Measurements from ENCODE around the gene LCP2. TPM values are rescaled to one million over a fixed set of nuclear protein-coding genes. Genes with fewer than 3 reads are reported as not detected.

LCP2 gene
- total RNA-seq, 4 donors from 2014 or later = 4.6 to 6.5 (median 5.7) TPM

GRCh38 chr5:170235876-170236864 lies 61.4 kb downstream of the LCP2 start:
- H3K4me3 ChIP-seq (ENCODE audit: low read depth, poor library complexity, severe bottlenecking) = no peak overlapping the region
- DNase-seq (ENCODE audit: low spot score in 2 of 2) = no peak
- WGBS, 2 donors = 76 to 79% methylated on average over 3 of the region's 3 CpGs
- TF ChIP-seq CTCF (IDR thresholded peaks at IDR 0.05) = no peak
- TF ChIP-seq POLR2A (IDR thresholded peaks at IDR 0.05) = no peak
- intact Hi-C loops (cut with DNase I; ENCODE audit: low total_unique reads) = no loop called here

- intact Hi-C loops (cut with DNase I; ENCODE audit: low total_unique reads) = no loop called here
- WGBS, 2 donors = 93 to 98% methylated on average over 12 to 18 of the region's 18 CpGs
- no peak for DNase-seq (ENCODE audit: low spot score in 2 of 2)
- H3K4me3 ChIP-seq (ENCODE audit: low read depth, poor library complexity, severe bottlenecking) = no peak overlapping the region
- TF ChIP-seq POLR2A (IDR thresholded peaks at IDR 0.05) (no peak), CTCF (IDR thresholded peaks at IDR 0.05) (no peak)
Observed at GRCh38 chr5:170233358-170233892, 64.2 kb downstream of the LCP2 start.

GRCh38 chr5:170232786-170233185 lies 64.8 kb downstream of the LCP2 start, which contains the start of gene C5orf58:
Gene C5orf58, plus strand, starts transcription at chr5:170232985. Its CDS starts 1,992 bp downstream, at chr5:170234977.
- TF ChIP-seq POLR2A (IDR thresholded peaks at IDR 0.05) (no peak), CTCF (IDR thresholded peaks at IDR 0.05) (no peak)
- intact Hi-C loops (cut with DNase I; ENCODE audit: low total_unique reads) = no loop called here
- DNase-seq (ENCODE audit: low spot score in 2 of 2) = no peak
- WGBS, 2 donors = 94 to 96% methylated on average over 25 to 27 of the region's 27 CpGs
- no peak within 1 kb of the TSS for H3K4me3 ChIP-seq (ENCODE audit: low read depth, poor library complexity, severe bottlenecking)

- intact Hi-C loops (cut with DNase I; ENCODE audit: low total_unique reads) = no loop called here
- WGBS, 2 donors = 62 to 68% methylated on average over 6 of the region's 6 CpGs
- no peak for DNase-seq (ENCODE audit: low spot score in 2 of 2)
- TF ChIP-seq POLR2A (IDR thresholded peaks at IDR 0.05) (no peak), CTCF (IDR thresholded peaks at IDR 0.05) (no peak)
- no peak overlapping the region for H3K4me3 ChIP-seq (ENCODE audit: low read depth, poor library complexity, severe bottlenecking)
Observed at GRCh38 chr5:170228762-170229435, 68.7 kb downstream of the LCP2 start.

GRCh38 chr5:170226661-170227060 lies 70.9 kb downstream of the LCP2 start:
- intact Hi-C loops (cut with DNase I; ENCODE audit: low total_unique reads) = no loop called here
- TF ChIP-seq POLR2A (IDR thresholded peaks at IDR 0.05) = no peak
- TF ChIP-seq CTCF (IDR thresholded peaks at IDR 0.05) = no peak
- peak in 1 of 2 donors; percentile 47 for DNase-seq (ENCODE audit: low spot score in 2 of 2)
- WGBS, 2 donors = 39 to 51% methylated on average over 2 of the region's 2 CpGs
- no peak overlapping the region for H3K4me3 ChIP-seq (ENCODE audit: low read depth, poor library complexity, severe bottlenecking)

All from lower leg skin (tissue), 4 donors.